ENCODE data around the gene SCAF8. TPM values are rescaled to one million over a fixed set of nuclear protein-coding genes. Genes with fewer than 3 reads are reported as not detected.

The SCAF8 gene
- total RNA-seq, 2 donors from 2014 or later: 32.0 to 55.2 TPM

DNA sequence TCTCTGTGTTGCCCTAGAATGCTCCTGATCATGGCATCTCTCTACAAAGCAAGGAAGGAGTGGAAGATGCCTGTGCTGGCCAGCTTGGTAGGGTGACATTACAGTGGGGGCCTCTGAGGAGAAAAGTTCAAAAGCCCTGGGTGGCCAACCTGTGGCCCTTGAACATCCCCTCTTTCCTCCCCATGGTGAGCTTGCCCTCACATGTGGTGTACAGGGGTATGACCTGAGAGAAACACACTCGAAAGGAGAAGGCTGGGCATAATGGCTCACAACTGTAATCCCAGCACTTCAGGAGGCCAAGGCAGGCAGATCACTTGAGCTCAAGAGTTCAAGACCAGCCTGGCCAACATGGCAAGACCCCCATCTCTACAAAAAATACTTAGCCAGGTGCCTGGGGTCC lies 36.6 kb upstream of the SCAF8 start:
- no peaks in the 10 kb centered on the region for H3K36me3 ChIP-seq
- no peaks in the 10 kb centered on the region for H3K9me3 ChIP-seq
- DNase-seq (ENCODE audit: low spot score) (no peak), ATAC-seq (ENCODE audit: insufficient number of reproducible peaks, low FRiP score, low read depth) (no peak)
- H3K4me1 ChIP-seq (ENCODE audit: control insufficient read depth in 1 of 2, low read depth in 2 of 2): no peaks in the 10 kb centered on the region
- H3K27me3 ChIP-seq (replicated peaks; ENCODE audit: insufficient read depth): no peaks in the 10 kb centered on the region
- TF ChIP-seq, protein P1, sequence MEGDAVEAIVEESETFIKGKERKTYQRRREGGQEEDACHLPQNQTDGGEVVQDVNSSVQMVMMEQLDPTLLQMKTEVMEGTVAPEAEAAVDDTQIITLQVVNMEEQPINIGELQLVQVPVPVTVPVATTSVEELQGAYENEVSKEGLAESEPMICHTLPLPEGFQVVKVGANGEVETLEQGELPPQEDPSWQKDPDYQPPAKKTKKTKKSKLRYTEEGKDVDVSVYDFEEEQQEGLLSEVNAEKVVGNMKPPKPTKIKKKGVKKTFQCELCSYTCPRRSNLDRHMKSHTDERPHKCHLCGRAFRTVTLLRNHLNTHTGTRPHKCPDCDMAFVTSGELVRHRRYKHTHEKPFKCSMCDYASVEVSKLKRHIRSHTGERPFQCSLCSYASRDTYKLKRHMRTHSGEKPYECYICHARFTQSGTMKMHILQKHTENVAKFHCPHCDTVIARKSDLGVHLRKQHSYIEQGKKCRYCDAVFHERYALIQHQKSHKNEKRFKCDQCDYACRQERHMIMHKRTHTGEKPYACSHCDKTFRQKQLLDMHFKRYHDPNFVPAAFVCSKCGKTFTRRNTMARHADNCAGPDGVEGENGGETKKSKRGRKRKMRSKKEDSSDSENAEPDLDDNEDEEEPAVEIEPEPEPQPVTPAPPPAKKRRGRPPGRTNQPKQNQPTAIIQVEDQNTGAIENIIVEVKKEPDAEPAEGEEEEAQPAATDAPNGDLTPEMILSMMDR (IDR thresholded peaks at IDR 0.05): no peak
- no peak overlapping the region for H3K4me3 ChIP-seq
- no peak overlapping the region for H3K27ac ChIP-seq

DNA sequence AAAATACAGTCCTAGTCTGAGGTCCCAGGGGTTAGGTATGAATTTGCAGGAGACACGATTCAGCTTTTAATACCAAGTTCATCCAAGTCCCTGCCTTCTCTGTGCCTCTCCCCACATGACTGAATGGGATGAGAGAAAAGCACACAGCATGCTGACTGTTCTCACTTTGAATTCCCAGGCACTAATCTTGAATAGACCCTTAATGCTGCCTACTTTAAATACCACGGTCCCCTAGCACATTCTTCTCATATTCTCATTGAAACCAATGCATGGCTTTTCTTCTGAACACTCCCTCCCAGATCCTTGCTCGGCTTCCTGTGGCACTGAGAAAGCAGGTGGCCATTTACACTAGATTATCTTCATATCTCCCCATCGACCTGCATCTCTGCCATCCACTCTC lies 30.1 kb upstream of the SCAF8 start:
- TF ChIP-seq, protein P1 (IDR thresholded peaks at IDR 0.05): no peak
- no peak for ATAC-seq (ENCODE audit: insufficient number of reproducible peaks, low FRiP score, low read depth)

DNA sequence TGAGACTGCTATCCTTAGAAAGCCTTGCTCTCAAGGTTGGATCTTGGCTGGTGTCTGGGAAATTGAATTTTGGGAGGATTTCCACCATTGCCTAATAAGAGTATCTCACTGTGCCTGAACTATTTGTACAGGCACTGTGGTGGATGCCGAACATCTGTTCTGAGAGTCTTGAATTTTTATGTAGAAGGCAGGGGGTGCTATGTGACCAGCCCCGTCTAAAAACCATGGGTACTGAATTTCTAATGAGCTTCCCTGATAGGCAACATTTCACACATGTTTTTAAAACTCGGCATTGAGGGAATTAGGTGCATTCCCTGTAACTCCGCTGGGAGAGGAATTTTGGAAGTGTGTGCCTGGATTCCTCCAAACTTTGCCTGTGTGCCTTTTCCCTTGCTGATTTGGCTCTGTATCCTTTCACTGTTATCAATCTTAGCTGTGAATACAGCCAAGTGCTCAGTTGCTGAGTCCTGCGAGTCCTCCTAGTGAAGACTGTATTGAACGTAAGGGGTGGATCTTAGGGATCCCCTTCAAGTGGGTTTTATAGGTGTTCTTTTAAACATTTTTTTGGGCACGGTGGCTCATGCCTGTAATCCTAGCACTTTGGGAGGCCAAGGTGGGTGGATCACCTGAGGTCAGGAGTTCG lies 27.6 kb upstream of the SCAF8 start:
- H3K27me3 ChIP-seq (replicated peaks; ENCODE audit: insufficient read depth): no peaks in the 10 kb centered on the region
- no peak for ATAC-seq (ENCODE audit: insufficient number of reproducible peaks, low FRiP score, low read depth)

More for the DNA sequence above, 30.1 kb upstream of the SCAF8 start:
- Histone ChIP-seq H3K4me3 (no peak overlapping the region), H3K27ac (no peak overlapping the region), H3K36me3 (no peaks in the 10 kb centered on the region), H3K27me3 (replicated peaks; ENCODE audit: insufficient read depth) (no peaks in the 10 kb centered on the region), H3K4me1 (ENCODE audit: control insufficient read depth in 1 of 2, low read depth in 2 of 2) (no peaks in the 10 kb centered on the region), H3K9me3 (no peaks in the 10 kb centered on the region)
- no peak for DNase-seq (ENCODE audit: low spot score)

DNA sequence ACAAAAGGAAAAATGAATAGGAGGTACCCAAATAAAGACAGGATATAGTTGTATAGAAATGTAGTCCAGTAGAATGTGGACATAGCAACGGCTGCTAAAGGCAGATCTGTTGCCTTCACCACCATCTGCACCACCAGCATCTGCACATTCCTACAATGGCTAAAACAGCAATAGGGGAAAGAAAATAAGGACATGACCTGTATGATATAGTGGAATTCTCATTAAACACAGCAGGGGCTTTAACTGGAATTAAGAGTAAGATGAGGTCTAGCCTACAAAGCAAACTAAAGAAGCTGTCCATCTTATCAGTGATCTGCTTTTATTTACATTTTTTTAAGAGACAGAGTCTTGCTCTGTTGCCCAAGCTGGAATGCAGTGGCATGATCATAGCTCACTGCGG lies 26.8 kb upstream of the SCAF8 start:
- DNase-seq (ENCODE audit: low spot score): no peak
- TF ChIP-seq, protein P1 (IDR thresholded peaks at IDR 0.05): no peak
- peaks cover 4 to 11% of the 10 kb centered on the region in 2 donors for H3K4me1 ChIP-seq (ENCODE audit: control insufficient read depth in 1 of 2, low read depth in 2 of 2)

More for the DNA sequence above, 27.6 kb upstream of the SCAF8 start:
- Histone ChIP-seq H3K4me1 (ENCODE audit: control insufficient read depth in 1 of 2, low read depth in 2 of 2) (peaks cover 4 to 11% of the 10 kb centered on the region in 2 donors), H3K27ac (no peak overlapping the region), H3K36me3 (no peaks in the 10 kb centered on the region), H3K9me3 (no peaks in the 10 kb centered on the region), H3K4me3 (no peak overlapping the region)
- TF ChIP-seq, protein P1 (IDR thresholded peaks at IDR 0.05): no peak
- no peak for DNase-seq (ENCODE audit: low spot score)

DNA sequence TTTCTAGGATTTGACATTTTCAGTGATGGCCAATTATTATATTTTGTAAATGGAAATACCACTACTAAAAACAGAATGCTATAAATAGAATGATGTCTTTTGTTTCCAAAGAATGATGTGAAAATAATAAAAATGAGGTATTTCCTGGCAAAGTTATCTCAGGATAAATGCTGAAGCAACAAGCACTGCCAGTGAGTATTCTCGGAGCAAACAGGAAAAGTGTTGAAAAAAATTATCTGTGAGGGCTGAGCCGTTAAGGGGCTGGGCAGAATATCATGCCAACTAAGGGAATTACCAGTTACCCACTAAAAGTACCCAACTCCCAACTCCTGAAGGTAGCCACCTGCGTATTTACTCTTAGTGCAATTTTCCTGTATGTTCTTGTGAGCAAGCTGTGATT lies 23.6 kb upstream of the SCAF8 start:
- no peaks in the 10 kb centered on the region for H3K36me3 ChIP-seq
- TF ChIP-seq, protein P1 (IDR thresholded peaks at IDR 0.05): no peak
- H3K4me3 ChIP-seq: no peak overlapping the region
- ATAC-seq (ENCODE audit: insufficient number of reproducible peaks, low FRiP score, low read depth): no peak
- peaks cover 4 to 11% of the 10 kb centered on the region in 2 donors for H3K4me1 ChIP-seq (ENCODE audit: control insufficient read depth in 1 of 2, low read depth in 2 of 2)
- no peaks in the 10 kb centered on the region for H3K27me3 ChIP-seq (replicated peaks; ENCODE audit: insufficient read depth)
- H3K9me3 ChIP-seq: no peaks in the 10 kb centered on the region
- no peak overlapping the region for H3K27ac ChIP-seq
- no peak for DNase-seq (ENCODE audit: low spot score)

More for the DNA sequence above, 26.8 kb upstream of the SCAF8 start:
- H3K4me3 ChIP-seq: no peak overlapping the region
- no peaks in the 10 kb centered on the region for H3K27me3 ChIP-seq (replicated peaks; ENCODE audit: insufficient read depth)
- no peak overlapping the region for H3K27ac ChIP-seq
- no peak for ATAC-seq (ENCODE audit: insufficient number of reproducible peaks, low FRiP score, low read depth)
- no peaks in the 10 kb centered on the region for H3K9me3 ChIP-seq
- no peaks in the 10 kb centered on the region for H3K36me3 ChIP-seq

Measured in thoracic aorta (tissue), 2 donors.